Ishikawa (cell line): ENCODE data around the gene ASPN.

Experiments used
- CEBPB ChIP-seq: IDR thresholded peaks from 2 replicates; pipeline ENCODE4 v1.6.1; 2012
- CREB1 ChIP-seq: IDR thresholded peaks from 2 replicates; pipeline ENCODE4 v1.6.1; 2012; ENCODE audit warnings: low read depth
- EGR1 ChIP-seq: IDR thresholded peaks from 2 replicates; pipeline ENCODE4 v1.6.1; 2012
- EP300 ChIP-seq: IDR thresholded peaks from 2 replicates; pipeline ENCODE4 v1.6.1; 2012; ENCODE audit warnings: borderline replicate concordance
- FOXM1 ChIP-seq: IDR thresholded peaks from 2 replicates; pipeline ENCODE4 v1.6.1; 2012; ENCODE audit warnings: low read depth, borderline replicate concordance
- NFIC ChIP-seq: IDR thresholded peaks from 2 replicates; pipeline ENCODE4 v1.6.1; 2012
- RAD21 ChIP-seq: IDR thresholded peaks from 2 replicates; pipeline ENCODE4 v1.6.1; 2012; ENCODE audit warnings: low read depth
- TAF1 ChIP-seq: IDR thresholded peaks from 2 replicates; pipeline ENCODE4 v1.6.1; 2012; ENCODE audit warnings: low read depth, mild to moderate bottlenecking
- TCF12 ChIP-seq: IDR thresholded peaks from 2 replicates; pipeline ENCODE4 v1.6.1; 2012; ENCODE audit warnings: low read depth
- TEAD4 ChIP-seq: IDR thresholded peaks from 2 replicates; pipeline ENCODE4 v1.6.1; 2012
- YY1 ChIP-seq: IDR thresholded peaks from 2 replicates; pipeline ENCODE4 v1.6.1; 2012; ENCODE audit warnings: low read depth
- ZBTB7A ChIP-seq: IDR thresholded peaks from 2 replicates; pipeline ENCODE4 v1.6.1; 2012; ENCODE audit warnings: low read depth
- TF ChIP-seq, protein P1 (sequence below): IDR thresholded peaks from 2 replicates; pipeline ENCODE4 v1.6.1; 2012
- TF ChIP-seq, protein P2 (sequence below): IDR thresholded peaks from 2 replicates; pipeline ENCODE4 v1.6.1; 2012
- TF ChIP-seq, protein P3 (sequence below): IDR thresholded peaks from 2 replicates; pipeline ENCODE4 v1.6.1; 2012; ENCODE audit warnings: low read depth, mild to moderate bottlenecking

ASPN gene

DNA sequence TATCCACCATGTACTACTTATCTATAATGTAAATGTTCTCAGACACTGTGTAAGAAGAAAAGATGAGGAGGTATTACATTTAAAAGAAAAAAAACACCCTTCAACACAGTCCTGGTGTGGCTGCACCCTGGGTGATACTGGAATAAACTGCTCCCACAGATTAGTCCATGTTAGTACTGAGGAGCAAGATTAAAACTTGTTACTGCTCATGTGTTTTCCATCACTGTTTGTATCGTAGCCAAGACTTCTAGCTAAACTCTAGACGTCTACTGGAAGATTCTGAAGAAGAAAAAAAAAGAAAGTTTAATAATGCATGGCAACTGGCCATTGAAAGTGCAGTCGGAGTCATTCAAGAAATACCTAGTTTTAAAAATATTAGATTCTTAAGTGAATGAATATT, at the start of gene ASPN:
Gene ASPN, minus strand, starts transcription at position 178 of the 400 bp plus-strand sequence.
- TF ChIP-seq EGR1, result no peak
- no peak for TF ChIP-seq EP300
- no peak for TF ChIP-seq ZBTB7A
- TF ChIP-seq CREB1, result no peak
- no peak for TF ChIP-seq FOXM1
- no peak for TF ChIP-seq TEAD4
- TF ChIP-seq, protein P1, sequence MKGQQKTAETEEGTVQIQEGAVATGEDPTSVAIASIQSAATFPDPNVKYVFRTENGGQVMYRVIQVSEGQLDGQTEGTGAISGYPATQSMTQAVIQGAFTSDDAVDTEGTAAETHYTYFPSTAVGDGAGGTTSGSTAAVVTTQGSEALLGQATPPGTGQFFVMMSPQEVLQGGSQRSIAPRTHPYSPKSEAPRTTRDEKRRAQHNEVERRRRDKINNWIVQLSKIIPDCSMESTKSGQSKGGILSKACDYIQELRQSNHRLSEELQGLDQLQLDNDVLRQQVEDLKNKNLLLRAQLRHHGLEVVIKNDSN, result no peak

DNA sequence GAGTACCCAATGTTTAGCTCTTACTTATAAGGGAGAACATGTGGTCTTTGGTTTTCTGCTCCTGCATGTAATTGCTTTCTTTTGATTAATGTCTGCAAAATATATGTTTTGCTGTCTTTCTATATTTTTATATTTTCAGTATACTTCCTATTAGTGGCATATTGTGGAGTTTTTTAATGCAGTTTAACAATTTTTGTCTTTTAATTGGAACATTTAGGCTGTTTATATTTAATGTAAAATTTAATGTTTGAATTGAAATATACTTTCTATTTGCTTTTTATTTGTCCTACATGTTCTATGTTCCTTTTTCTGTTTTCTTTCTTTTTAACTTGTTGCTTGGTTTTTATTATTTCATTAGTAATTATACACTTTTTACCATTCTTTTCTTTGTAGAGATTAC, 48.6 kb upstream of the ASPN start:
- TF ChIP-seq YY1 (no peak), TAF1 (no peak), CEBPB (no peak), ZBTB7A (no peak), EGR1 (no peak), RAD21 (no peak), NFIC (no peak), FOXM1 (no peak), TEAD4 (no peak), EP300 (no peak)
- TF ChIP-seq, protein P2, sequence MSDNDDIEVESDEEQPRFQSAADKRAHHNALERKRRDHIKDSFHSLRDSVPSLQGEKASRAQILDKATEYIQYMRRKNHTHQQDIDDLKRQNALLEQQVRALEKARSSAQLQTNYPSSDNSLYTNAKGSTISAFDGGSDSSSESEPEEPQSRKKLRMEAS, result no peak
- TF ChIP-seq, protein P1, result no peak

DNA sequence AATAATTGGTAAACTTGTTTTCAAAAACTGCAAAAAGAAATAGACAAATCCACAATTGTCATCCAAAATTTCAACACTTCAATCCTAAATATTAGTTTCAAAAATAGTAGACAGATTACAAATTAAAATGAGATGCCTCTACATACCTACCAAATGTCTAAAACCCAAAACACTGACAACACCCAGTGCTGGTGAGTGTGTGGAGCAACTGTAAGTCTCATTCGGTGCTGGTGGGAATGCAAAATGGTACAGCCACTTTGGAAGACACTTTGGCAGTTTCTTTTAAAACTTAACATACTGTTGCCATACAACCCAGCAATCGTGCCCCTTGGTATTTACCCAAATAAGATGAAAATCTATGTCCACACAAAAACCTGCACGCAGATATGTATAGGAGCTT, 46.8 kb upstream of the ASPN start:
- no peak for TF ChIP-seq CEBPB
- TF ChIP-seq, protein P3, sequence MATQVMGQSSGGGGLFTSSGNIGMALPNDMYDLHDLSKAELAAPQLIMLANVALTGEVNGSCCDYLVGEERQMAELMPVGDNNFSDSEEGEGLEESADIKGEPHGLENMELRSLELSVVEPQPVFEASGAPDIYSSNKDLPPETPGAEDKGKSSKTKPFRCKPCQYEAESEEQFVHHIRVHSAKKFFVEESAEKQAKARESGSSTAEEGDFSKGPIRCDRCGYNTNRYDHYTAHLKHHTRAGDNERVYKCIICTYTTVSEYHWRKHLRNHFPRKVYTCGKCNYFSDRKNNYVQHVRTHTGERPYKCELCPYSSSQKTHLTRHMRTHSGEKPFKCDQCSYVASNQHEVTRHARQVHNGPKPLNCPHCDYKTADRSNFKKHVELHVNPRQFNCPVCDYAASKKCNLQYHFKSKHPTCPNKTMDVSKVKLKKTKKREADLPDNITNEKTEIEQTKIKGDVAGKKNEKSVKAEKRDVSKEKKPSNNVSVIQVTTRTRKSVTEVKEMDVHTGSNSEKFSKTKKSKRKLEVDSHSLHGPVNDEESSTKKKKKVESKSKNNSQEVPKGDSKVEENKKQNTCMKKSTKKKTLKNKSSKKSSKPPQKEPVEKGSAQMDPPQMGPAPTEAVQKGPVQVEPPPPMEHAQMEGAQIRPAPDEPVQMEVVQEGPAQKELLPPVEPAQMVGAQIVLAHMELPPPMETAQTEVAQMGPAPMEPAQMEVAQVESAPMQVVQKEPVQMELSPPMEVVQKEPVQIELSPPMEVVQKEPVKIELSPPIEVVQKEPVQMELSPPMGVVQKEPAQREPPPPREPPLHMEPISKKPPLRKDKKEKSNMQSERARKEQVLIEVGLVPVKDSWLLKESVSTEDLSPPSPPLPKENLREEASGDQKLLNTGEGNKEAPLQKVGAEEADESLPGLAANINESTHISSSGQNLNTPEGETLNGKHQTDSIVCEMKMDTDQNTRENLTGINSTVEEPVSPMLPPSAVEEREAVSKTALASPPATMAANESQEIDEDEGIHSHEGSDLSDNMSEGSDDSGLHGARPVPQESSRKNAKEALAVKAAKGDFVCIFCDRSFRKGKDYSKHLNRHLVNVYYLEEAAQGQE, result no peak
- TF ChIP-seq RAD21, result no peak
- no peak for TF ChIP-seq NFIC
- no peak for TF ChIP-seq CREB1
- TF ChIP-seq ZBTB7A, result no peak
- TF ChIP-seq, protein P2, result no peak
- TF ChIP-seq FOXM1, result no peak
- no peak for TF ChIP-seq TCF12
- no peak for TF ChIP-seq TAF1
- no peak for TF ChIP-seq EGR1
- TF ChIP-seq TEAD4, result no peak
- TF ChIP-seq YY1, result no peak

DNA sequence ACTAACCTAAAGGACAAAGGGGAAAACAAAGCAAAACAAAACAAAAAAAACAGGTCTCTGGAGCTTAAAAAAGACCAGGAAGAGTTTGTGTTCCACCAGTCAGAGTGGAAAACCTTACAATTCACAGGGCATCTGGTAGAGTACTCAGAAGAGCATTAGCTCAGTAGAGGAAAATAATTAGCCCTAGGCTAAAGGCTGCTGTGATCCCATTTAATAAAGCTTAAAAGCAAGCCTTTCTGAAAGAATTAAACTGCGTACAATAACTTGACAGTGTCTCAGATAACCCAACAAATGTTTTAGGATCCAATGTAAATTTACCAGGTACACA, 46.2 kb upstream of the ASPN start:
- TF ChIP-seq FOXM1, result no peak
- no peak for TF ChIP-seq YY1
- TF ChIP-seq RAD21, result no peak
- no peak for TF ChIP-seq EP300
- no peak for TF ChIP-seq CEBPB
- TF ChIP-seq, protein P1, result no peak
- TF ChIP-seq, protein P3, result no peak
- TF ChIP-seq CREB1, result no peak
- no peak for TF ChIP-seq TCF12
- no peak for TF ChIP-seq NFIC
- TF ChIP-seq, protein P2, result no peak
- TF ChIP-seq ZBTB7A, result no peak

DNA sequence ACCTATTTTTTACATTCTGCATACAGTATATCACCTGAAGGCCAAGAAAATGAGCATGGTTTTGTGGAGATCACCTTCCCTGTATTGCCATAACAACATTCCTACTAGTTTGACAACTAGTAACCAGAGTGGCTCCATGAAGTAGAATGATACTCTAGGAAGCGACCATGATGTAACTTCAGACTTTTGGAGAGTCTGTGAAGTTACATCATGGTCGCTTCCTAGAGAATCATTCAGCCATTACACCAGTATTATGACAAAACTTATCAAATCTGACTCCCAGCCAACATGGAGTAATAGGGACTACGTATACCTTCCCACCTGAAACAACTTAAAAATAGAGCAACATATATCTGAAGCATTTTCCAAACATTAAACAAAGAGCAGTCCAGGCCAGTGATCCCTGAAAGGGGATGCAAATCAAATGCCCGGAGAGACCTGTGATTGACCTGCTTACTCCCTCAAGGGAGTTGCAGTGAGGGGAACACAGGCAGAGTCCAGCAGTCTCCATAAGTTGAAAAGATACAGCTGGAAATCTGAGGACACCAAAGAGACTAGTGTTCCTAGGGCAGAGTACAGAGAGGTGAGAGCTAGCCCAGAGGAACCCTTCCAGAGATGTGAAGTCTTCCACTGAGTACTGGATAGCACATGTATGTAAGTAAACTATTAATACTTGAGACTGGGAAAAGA, 45.7 kb upstream of the ASPN start:
- no peak for TF ChIP-seq TCF12
- TF ChIP-seq CREB1, result no peak
- TF ChIP-seq NFIC, result no peak
- TF ChIP-seq, protein P1, result no peak
